ENCODE results near the gene ETHE1. TPM values are rescaled to one million over a fixed set of nuclear protein-coding genes. Genes with fewer than 3 reads are reported as not detected.

The ETHE1 gene
- total RNA-seq, 1 experiment from 2014 or later, result 8.8 TPM

DNA sequence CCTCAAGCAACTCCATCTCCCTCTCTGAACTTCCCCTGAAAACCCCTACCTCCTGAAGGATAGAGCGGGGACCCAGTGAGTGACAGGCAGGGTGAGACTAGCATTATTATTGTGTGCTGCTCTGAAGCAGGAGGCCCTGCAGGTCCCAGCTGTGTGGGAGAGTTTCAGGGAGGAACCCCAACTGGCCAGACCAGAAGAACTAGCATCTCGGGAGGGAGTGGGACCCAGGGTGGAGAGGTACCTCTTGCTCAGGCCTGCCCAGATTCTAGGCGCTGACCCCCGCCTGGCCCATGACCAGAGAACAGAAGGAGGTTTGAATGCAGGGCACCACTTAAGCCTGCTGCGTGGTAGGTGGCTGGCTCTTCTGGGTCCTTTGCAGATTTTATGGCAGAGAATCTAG, 55.9 kb downstream of the ETHE1 start:
- H3K4me3 ChIP-seq (ENCODE audit: low read depth, low read length, poor library complexity, severe bottlenecking), result no peak overlapping the region
- H3K27me3 ChIP-seq (replicated peaks; ENCODE audit: insufficient read depth, low read depth, low read length, poor library complexity), result no peaks in the 10 kb centered on the region
- H3K36me3 ChIP-seq (ENCODE audit: insufficient read depth, low read length, poor library complexity, severe bottlenecking), result no peaks in the 10 kb centered on the region
- H3K4me1 ChIP-seq (ENCODE audit: insufficient read depth, low read length, poor library complexity, severe bottlenecking), result peaks cover 7% of the 10 kb centered on the region
- BruUV-seq (replicated peaks), result no TSS peak
- no peak overlapping the region for H3K27ac ChIP-seq (ENCODE audit: low read depth, low read length, poor library complexity, severe bottlenecking)
- POLR2A ChIA-PET (ENCODE audit: low non-redundant PET), result no interaction called here
- H3K9me3 ChIP-seq (ENCODE audit: low read depth, low read length, poor library complexity, severe bottlenecking), result no peaks in the 10 kb centered on the region
- CTCF ChIA-PET, result no interaction called here
- no peak for TF ChIP-seq EZH2 (IDR thresholded peaks at IDR 0.05; ENCODE audit: borderline replicate concordance, low read depth, low read length, poor library complexity, severe bottlenecking)
- TF ChIP-seq, protein P1, sequence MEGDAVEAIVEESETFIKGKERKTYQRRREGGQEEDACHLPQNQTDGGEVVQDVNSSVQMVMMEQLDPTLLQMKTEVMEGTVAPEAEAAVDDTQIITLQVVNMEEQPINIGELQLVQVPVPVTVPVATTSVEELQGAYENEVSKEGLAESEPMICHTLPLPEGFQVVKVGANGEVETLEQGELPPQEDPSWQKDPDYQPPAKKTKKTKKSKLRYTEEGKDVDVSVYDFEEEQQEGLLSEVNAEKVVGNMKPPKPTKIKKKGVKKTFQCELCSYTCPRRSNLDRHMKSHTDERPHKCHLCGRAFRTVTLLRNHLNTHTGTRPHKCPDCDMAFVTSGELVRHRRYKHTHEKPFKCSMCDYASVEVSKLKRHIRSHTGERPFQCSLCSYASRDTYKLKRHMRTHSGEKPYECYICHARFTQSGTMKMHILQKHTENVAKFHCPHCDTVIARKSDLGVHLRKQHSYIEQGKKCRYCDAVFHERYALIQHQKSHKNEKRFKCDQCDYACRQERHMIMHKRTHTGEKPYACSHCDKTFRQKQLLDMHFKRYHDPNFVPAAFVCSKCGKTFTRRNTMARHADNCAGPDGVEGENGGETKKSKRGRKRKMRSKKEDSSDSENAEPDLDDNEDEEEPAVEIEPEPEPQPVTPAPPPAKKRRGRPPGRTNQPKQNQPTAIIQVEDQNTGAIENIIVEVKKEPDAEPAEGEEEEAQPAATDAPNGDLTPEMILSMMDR (conservative IDR thresholded peaks at IDR 0.05; ENCODE audit: low read depth, low read length), result no peak
- no peak for DNase-seq (ENCODE audit: low spot score)
- intact Hi-C loops (cut with micrococcal nuclease; ENCODE audit: unreplicated experiment), result no loop called here

DNA sequence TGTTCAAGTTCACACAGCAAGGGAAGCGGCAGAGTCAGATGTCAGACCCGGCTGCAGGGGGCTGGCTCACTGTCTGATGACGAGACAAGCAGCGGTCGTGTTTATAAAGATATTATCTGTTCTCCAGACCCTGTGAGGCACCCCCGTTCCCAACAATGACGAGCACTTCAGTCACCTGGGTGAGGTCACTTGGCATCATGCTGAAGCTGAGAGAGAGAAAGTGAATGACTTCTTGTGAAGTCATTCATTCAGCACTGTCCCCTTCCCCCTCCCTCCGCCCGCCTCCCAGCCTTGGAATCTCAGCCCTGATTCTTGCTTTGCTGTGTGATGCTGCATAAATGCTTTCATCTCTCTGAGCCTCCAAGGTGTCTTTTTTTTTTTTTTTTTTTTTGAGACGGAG, 56.7 kb downstream of the ETHE1 start:
- CTCF ChIA-PET, result interaction anchor here (0.6 kb wide), 1 partner anchor 50 kb away, joined by 3 read pairs; no protein-coding TSS in a partner anchor
- H3K27me3 ChIP-seq (replicated peaks; ENCODE audit: insufficient read depth, low read depth, low read length, poor library complexity), result no peaks in the 10 kb centered on the region
- no peak overlapping the region for H3K27ac ChIP-seq (ENCODE audit: low read depth, low read length, poor library complexity, severe bottlenecking)
- H3K4me3 ChIP-seq (ENCODE audit: low read depth, low read length, poor library complexity, severe bottlenecking), result no peak overlapping the region
- peaks cover 4% of the 10 kb centered on the region for H3K4me1 ChIP-seq (ENCODE audit: insufficient read depth, low read length, poor library complexity, severe bottlenecking)
- DNase-seq (ENCODE audit: low spot score), result no peak
- POLR2A ChIA-PET (ENCODE audit: low non-redundant PET), result no interaction called here
- no TSS peak for BruUV-seq (replicated peaks)
- H3K9me3 ChIP-seq (ENCODE audit: low read depth, low read length, poor library complexity, severe bottlenecking), result no peaks in the 10 kb centered on the region
- intact Hi-C loops (cut with micrococcal nuclease; ENCODE audit: unreplicated experiment), result no loop called here
- H3K36me3 ChIP-seq (ENCODE audit: insufficient read depth, low read length, poor library complexity, severe bottlenecking), result no peaks in the 10 kb centered on the region
- TF ChIP-seq, protein P1 (conservative IDR thresholded peaks at IDR 0.05; ENCODE audit: low read depth, low read length), result no peak
- TF ChIP-seq EZH2 (IDR thresholded peaks at IDR 0.05; ENCODE audit: borderline replicate concordance, low read depth, low read length, poor library complexity, severe bottlenecking), result no peak

DNA sequence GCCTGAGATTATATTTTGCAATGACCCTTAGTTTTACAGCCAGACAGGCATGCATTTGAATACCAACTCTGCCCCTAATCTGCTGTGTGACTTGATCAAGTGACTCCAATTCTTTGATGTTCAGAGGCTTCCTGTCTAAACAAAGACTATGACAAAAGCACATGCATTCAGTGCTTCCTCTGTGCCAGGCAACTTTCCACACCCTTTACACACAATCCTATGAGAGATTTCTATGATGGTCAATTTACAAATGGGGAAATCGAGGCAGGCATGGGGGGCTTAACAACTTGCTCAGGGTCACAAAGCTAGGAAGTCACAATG, 57.9 kb downstream of the ETHE1 start:
- H3K4me3 ChIP-seq (ENCODE audit: low read depth, low read length, poor library complexity, severe bottlenecking), result no peak overlapping the region
- ChIA-PET CTCF (no interaction called here), POLR2A (ENCODE audit: low non-redundant PET) (no interaction called here)
- H3K36me3 ChIP-seq (ENCODE audit: insufficient read depth, low read length, poor library complexity, severe bottlenecking), result no peaks in the 10 kb centered on the region
- BruUV-seq (replicated peaks), result no TSS peak
- H3K9me3 ChIP-seq (ENCODE audit: low read depth, low read length, poor library complexity, severe bottlenecking), result no peaks in the 10 kb centered on the region
- TF ChIP-seq, protein P1 (conservative IDR thresholded peaks at IDR 0.05; ENCODE audit: low read depth, low read length), result no peak
- TF ChIP-seq EZH2 (IDR thresholded peaks at IDR 0.05; ENCODE audit: borderline replicate concordance, low read depth, low read length, poor library complexity, severe bottlenecking), result no peak
- H3K4me1 ChIP-seq (ENCODE audit: insufficient read depth, low read length, poor library complexity, severe bottlenecking), result no peaks in the 10 kb centered on the region
- H3K27ac ChIP-seq (ENCODE audit: low read depth, low read length, poor library complexity, severe bottlenecking), result no peak overlapping the region
- intact Hi-C loops (cut with micrococcal nuclease; ENCODE audit: unreplicated experiment), result no loop called here
- no peaks in the 10 kb centered on the region for H3K27me3 ChIP-seq (replicated peaks; ENCODE audit: insufficient read depth, low read depth, low read length, poor library complexity)
- no peak for DNase-seq (ENCODE audit: low spot score)
